K562 (cell line): Measurements from ENCODE around the gene PPP1R15A.
A peak's percentile ranks its signal among the peaks of the same experiment; 100 is the strongest.

Experiments
- KDM2B ChIP-seq: fragments of 250-450 bp; sonication (Bioruptor Pico); IDR thresholded peaks from 2 replicates; pipeline ENCODE4 v1.8.0; 2021; ENCODE audit warnings: mild to moderate bottlenecking, moderate library complexity
- KHSRP ChIP-seq: fragments of 450-650 bp; IDR thresholded peaks from 2 replicates; pipeline ENCODE4 v1.6.1; 2017
- NRF1 ChIP-seq, 2 experiments: fragments of 450-650 bp; IDR thresholded peaks in 1 of 2; conservative IDR thresholded peaks in 1 of 2; 2 replicates each; pipeline ENCODE4 v1.6.1; 2014; ENCODE audit warnings: mild to moderate bottlenecking in 2 of 2
- ZBTB33 ChIP-seq: sonication (generic); formaldehyde crosslinking; IDR thresholded peaks from 2 replicates; pipeline ENCODE4 v1.8.1; 2023; ENCODE audit warnings: mild to moderate bottlenecking, missing genetic modification reagents

GRCh38 chr19:48858984-48859710, 13.1 kb upstream of the PPP1R15A start:
- peak; percentile 51; the same call in 1 of the 2 replicates for TF ChIP-seq KDM2B (CRISPR knock-in tag)
- TF ChIP-seq ZBTB33 (CRISPR knock-in tag), result no peak
- TF ChIP-seq NRF1 (conservative IDR thresholded peaks at IDR 0.05 in 1 of 2, IDR thresholded peaks at IDR 0.05 in 1 of 2), result no peak; a peak in 1 of 4 replicates
- TF ChIP-seq KHSRP, result no peak
